Measurements from ENCODE around the gene IGFL4. TPM values are rescaled to one million over a fixed set of nuclear protein-coding genes. Genes with fewer than 3 reads are reported as not detected.

IGFL4 gene
- total RNA-seq, 1 donor from 2014 or later: 1.3 TPM

DNA sequence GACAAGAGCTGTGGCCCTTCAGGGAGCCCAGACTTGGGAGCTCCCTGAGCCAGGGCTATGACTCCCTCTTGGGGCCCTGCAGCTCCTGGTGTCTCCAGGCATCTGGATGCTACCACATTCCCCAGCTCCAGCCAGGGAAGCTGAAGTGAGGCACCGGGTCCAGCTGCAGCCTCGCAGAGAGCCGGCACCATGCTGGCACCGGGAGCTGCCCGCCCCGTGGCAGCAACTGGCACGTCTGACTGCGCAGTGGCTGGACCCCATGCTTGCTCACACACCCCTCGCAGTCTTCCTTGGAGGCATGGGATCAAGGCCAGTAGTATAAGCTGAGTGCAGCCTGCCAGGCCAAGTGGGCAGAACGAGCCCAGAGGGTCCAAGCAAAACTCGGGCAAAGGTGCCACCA, 7.4 kb downstream of the IGFL4 start:
- Mint-ChIP-seq H3K27me3 (no peaks in the 10 kb centered on the region), H3K4me1 (ENCODE audit: unreplicated experiment) (peaks cover 18% of the 10 kb centered on the region), H3K27ac (no peak overlapping the region), H3K36me3 (peaks cover 4% of the 10 kb centered on the region), H3K4me3 (no peak overlapping the region), H3K9me3 (no peaks in the 10 kb centered on the region)
- TF ChIP-seq, protein P1, sequence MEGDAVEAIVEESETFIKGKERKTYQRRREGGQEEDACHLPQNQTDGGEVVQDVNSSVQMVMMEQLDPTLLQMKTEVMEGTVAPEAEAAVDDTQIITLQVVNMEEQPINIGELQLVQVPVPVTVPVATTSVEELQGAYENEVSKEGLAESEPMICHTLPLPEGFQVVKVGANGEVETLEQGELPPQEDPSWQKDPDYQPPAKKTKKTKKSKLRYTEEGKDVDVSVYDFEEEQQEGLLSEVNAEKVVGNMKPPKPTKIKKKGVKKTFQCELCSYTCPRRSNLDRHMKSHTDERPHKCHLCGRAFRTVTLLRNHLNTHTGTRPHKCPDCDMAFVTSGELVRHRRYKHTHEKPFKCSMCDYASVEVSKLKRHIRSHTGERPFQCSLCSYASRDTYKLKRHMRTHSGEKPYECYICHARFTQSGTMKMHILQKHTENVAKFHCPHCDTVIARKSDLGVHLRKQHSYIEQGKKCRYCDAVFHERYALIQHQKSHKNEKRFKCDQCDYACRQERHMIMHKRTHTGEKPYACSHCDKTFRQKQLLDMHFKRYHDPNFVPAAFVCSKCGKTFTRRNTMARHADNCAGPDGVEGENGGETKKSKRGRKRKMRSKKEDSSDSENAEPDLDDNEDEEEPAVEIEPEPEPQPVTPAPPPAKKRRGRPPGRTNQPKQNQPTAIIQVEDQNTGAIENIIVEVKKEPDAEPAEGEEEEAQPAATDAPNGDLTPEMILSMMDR (conservative IDR thresholded peaks at IDR 0.05): no peak
- DNase-seq (ENCODE audit: extremely low spot score, unreplicated experiment): no peak

DNA sequence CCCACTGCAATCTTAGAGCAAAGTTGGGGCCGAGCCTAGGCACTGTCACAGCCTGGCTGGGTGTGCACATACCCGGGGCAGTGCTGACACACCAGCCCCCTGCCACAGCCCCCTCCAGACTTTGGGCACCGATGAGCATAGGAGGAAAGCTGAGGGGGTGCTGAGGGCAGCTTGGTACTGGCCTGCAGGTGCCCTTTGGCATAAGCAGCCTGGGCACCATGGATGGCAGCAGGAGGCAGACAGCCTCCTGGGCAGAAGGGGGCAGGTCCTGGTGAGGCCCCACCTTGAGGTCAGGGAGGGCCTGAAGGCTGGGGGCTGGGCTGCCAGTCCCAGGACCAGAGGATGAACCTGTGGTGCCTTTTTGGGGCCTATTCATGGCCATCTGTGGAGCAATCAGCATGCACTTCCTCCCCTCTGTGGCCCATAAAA, 8.2 kb downstream of the IGFL4 start:
- Mint-ChIP-seq H3K9me3 (no peaks in the 10 kb centered on the region), H3K27ac (no peak overlapping the region), H3K4me1 (ENCODE audit: unreplicated experiment) (peaks cover 18% of the 10 kb centered on the region), H3K36me3 (peaks cover 4% of the 10 kb centered on the region), H3K27me3 (no peaks in the 10 kb centered on the region), H3K4me3 (no peak overlapping the region)
- TF ChIP-seq, protein P1 (conservative IDR thresholded peaks at IDR 0.05): no peak
- no peak for DNase-seq (ENCODE audit: extremely low spot score, unreplicated experiment)

DNA sequence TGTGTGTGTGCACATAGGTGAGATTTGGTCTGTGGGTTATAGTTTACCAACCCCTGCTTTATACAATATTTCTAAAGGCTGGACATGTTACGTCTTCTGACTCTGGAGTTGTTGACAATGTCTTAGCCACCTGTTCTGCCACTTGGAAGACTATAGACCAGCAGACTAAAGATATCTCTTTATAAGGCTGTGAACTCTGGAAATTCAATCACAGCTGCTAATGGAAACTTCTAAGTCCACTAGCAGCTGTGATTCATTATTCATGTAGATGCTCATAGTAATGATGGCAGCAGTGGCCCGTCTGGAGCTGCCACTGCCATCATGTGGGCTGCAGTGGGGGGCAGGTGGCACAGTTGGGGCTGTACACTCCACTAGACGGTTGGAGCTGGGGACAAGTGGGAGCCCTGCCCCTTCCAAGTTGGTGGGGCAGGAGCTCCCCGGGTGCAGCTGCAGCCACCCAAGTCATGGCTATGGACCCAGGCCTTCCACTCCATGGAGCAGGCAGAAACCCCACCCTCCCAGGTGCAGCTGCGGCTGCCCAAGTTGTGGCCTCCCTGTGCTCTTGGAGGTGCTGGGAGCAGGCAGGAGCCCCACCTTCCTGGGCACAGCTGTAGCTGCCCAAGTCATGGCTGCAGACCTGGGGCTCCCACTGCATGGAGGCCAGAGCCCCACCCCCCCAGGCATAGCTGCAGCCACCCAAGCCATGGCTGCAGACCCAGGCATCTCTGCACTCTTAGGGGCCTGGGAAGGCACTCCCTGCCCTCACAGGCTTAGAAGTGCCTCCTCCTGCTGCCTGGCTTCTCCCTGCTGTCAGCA, 8.8 kb downstream of the IGFL4 start:
- peaks cover 4% of the 10 kb centered on the region for H3K36me3 Mint-ChIP-seq

DNA sequence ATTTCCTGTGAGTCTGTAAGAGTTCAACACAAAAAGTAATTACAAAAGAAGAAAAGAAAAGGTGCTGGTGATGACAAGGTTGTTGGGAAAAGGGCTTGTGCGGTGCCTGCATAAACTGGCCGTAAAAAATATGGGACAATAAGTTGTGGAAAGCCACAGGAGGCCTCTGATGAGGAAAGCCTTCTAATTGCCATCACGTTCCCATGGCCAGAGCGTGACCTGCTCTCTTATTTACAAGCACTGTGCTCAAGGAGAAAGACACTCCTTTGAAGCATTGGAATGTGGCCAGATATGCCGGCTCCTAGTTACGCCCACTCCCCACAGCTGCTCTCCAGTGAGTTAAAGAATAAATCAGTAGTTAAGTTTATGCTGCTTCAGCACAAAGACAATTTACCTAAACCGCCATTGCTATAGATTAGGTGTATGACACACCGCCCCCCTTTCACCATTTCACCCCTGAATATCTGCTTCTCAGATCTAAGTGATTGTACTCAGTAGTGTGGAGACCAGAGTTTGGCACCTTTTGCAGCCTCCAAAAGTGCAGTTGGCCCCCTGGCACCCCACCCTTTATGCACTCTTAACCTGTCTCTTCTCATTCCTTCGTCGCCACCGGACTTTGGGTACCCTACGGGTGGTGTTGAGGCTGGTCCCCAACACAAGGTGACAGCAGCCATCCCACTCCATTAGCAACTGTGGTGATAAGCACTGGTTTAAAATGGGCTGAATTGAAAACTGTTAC, 9.8 kb downstream of the IGFL4 start:
- H3K27me3 Mint-ChIP-seq: no peaks in the 10 kb centered on the region
- peaks cover 13% of the 10 kb centered on the region for H3K36me3 Mint-ChIP-seq
- H3K9me3 Mint-ChIP-seq: no peaks in the 10 kb centered on the region
- peaks cover 18% of the 10 kb centered on the region for H3K4me1 Mint-ChIP-seq (ENCODE audit: unreplicated experiment)
- H3K4me3 Mint-ChIP-seq: peak overlapping the region; percentile 39
- H3K27ac Mint-ChIP-seq: peak overlapping the region; percentile 89
- TF ChIP-seq, protein P1 (conservative IDR thresholded peaks at IDR 0.05): no peak
- no peak for DNase-seq (ENCODE audit: extremely low spot score, unreplicated experiment)

More for the DNA sequence above, 8.8 kb downstream of the IGFL4 start:
- Mint-ChIP-seq H3K9me3 (no peaks in the 10 kb centered on the region), H3K27me3 (no peaks in the 10 kb centered on the region), H3K4me1 (ENCODE audit: unreplicated experiment) (peaks cover 18% of the 10 kb centered on the region), H3K27ac (peak overlapping the region; percentile 89), H3K4me3 (no peak overlapping the region)
- TF ChIP-seq, protein P1 (conservative IDR thresholded peaks at IDR 0.05): no peak
- DNase-seq (ENCODE audit: extremely low spot score, unreplicated experiment): no peak

DNA sequence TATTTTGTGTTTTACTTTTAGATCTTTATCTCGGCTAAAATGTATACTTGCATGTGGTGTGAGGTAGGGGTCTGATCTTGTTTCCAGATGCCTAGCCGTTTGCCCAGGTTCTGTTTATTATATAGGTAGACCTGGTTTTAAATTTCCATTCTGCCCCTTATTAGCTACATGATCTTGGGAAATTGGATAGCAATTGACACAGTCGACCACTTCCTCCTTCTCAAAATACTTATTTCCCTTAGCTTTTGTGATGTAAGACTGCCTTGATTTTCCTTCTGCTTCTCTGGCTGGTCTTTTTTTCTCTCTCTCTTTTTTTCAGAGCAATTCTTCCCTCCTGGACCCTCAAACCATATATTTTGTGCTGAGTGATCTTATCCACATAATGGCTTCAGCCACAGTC, 15.0 kb downstream of the IGFL4 start:
- H3K4me3 Mint-ChIP-seq: no peak overlapping the region

More for the DNA sequence above, 15.0 kb downstream of the IGFL4 start:
- no peaks in the 10 kb centered on the region for H3K27me3 Mint-ChIP-seq
- no peak for DNase-seq (ENCODE audit: extremely low spot score, unreplicated experiment)
- H3K4me1 Mint-ChIP-seq (ENCODE audit: unreplicated experiment): peaks cover 12% of the 10 kb centered on the region
- H3K36me3 Mint-ChIP-seq: peaks cover 13% of the 10 kb centered on the region
- H3K27ac Mint-ChIP-seq: no peak overlapping the region
- TF ChIP-seq, protein P1 (conservative IDR thresholded peaks at IDR 0.05): no peak
- no peaks in the 10 kb centered on the region for H3K9me3 Mint-ChIP-seq
